ENCODE measurements around the gene DOCK2.

DNA sequence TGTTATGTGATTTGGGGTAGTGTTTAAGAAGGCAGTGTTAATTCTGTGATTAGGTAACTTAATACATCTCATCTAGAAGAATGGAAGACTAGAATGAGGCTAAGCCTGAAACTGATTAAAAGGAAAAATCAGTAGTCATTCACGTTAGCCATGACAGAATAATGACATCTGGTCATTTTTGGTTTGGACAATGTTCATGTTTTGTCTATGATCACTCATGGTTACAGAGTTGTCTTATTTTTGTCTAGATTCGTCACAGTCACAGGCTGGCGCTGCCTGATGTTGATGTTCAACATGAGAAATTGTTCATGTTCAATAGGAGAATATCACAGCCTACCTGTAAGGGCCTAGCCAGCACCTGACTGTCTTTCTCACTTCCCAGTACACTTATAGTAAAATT, 9.5 kb upstream of the DOCK2 start:
- TF ChIP-seq CTCF (IDR thresholded peaks at IDR 0.05) (no peak), EZH2 (IDR thresholded peaks at IDR 0.05; ENCODE audit: borderline replicate concordance, insufficient read depth, low read depth, low read length, poor library complexity, severe bottlenecking) (no peak)
